Stimulated activated CD4-positive, alpha-beta T cell treated with anti-CD3 and anti-CD28 coated beads, TNF-alpha, amount 100 ng/mL, for 4 hours (primary cell): ENCODE results near the gene CADM1.

Source experiments
- DNase-seq, 3 experiments: peaks; one replicate each; pipeline ENCODE4 v3.0.0-alpha.2; 2020; ENCODE audit warnings: low read depth in 3 of 3

The CADM1 gene

DNA sequence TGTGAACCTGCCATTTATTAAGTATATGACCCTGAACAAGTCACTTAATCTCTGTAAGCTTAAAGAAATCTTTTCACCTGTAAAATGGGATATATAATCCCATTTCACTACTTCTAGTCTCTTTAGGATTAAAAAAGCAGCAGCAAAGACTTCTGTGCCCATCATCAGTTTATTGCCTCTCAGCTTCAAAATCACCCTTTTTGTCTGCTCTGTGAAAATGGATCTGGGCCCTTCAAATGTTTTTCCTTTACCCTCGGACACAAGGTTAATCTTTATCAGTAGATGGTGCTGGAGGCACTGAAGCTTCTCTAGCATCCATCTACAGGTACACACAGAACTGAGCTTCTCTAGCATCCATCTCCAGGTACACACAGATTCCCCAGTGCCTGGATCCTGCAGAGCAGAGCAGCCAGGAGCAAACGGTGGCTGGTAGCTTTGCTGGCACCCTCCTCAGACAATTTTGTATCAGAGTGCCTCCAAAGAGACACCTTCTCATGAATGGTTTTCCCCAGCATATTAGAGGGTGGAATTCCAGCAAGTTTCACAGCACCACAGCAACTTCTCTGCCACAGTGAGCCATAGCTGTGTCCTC is 56.8 kb downstream of the CADM1 start:
- DNase-seq, result no peak

DNA sequence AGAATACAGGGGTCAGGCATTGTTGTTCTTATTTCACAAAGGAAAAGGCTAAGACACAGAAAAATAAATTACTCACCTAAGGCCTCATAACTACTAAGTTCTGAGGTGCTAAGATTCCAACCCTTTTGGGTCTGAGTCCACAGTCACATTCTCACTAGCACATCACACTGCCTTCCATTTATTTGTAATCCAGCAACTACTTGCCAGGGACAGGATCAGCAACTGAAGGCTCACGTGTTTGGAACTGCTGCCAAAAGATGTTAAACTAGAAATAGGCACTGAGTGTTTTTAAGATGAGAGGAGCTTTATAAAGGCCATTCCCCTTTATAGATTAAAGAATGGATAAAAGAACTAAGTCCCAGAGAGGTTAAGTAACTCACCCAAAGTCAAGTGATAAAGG is 58.0 kb downstream of the CADM1 start:
- DNase-seq, result no peak

DNA sequence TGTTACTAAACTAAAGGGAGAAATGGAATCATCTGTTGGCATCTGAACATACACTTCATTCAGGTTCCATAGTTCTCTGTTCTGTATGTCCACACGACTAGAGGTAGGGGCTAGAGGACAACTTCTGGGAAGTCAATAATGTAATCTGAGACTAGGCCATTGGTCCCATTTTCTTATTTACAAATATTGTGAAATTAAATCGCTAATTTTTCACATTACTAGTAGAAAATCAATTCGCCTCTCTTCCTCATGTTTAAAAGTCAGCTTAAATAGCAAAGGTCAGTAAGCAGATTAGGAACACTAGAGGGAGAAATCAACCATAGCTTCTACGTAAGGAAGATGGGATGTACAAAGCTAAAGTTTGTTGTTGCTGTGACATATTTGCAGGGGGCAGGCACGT is 59.7 kb downstream of the CADM1 start:
- DNase-seq, result no peak

DNA sequence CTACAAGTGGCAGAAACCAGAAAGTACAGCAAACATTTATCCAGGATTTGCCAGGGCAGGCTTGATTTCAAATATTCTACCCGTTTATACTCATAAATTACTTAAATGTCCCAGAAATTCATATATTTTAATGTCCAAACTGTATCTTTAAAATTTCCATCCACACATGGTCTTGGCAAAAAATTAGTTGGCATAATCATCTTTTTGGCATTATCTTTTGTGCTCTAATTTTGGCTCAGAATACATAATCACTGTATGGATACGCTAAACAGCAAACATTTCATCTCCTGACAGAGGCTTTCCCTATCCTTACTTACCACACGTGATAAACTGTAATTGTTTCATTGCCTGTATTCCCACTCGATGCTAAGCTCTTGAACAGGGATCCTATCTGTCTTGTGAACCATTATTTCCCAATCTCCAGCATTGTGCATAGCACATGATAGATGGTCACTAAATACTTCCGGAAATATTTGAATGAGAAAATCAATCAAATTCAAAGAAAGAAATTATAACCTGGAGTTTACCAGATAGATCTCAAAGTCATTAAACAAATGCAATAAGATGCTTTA is 64.2 kb downstream of the CADM1 start:
- DNase-seq, result no peak

DNA sequence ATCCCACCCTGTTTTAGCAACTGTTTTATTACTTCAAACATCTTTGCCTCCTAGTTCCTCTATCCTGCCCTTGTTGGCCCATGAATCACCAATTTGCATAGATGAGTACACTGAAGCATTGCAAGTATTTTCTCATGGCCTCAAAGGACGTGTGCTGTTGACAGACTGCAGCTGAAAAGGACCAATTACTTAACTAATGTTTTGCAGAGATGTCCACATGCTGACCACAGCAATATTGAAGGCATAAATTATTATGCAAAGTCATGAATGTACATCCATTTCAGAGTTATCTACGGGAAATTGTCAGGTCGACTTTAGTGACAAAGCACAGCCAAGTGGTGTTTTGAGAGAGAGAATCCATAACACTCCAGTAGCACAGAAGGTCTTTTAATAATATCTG is 64.8 kb downstream of the CADM1 start:
- no peak for DNase-seq

DNA sequence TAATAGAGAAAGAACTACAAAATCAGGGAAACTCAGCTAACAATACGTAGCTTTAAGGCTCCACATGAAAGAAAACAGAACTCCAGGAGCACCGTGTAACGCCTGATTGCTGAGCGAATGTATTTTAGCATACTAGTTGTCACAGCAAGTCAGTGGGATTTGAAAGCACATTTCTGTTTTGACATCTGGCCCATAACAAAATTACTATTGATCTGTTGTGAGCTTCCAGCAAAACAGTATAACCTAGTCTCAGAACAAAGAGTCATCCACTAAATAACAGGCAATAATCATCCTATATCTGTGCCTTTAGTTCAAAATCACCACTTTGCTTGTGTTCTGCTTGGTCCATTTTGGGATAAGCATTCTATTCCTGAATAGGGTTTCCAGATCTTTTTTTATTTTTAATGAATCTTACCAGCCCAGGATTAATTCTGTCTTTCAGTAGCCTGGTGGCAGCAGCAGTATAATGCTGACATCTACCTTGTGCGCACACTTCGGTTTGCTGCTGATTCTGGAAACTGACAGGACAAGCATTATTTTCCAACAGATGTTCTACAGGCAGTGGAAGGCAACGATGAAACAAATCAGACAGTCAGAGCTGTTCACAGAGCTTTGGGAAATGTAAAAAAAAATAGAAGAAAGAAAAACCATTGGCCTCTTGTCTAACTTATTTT is 66.2 kb downstream of the CADM1 start:
- DNase-seq, result no peak

DNA sequence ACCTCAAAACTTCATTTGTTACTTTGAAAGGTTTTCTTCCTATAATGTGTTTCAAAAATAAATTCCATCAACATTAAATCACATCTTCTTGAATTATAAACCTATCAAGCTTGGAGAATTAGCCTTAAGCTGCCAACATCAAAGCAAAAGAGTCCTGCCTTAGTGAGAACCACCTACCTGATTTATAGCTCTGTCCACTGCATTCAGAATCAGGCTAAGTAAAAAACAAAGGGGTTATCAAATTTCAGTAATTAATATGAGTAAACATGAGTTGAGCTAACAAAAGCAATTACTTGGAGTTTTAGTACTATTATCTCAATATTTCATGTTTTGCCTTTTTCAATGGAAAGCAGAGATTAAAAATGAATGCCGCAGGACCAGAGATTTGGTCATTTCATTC is 73.9 kb downstream of the CADM1 start:
- no peak for DNase-seq

DNA sequence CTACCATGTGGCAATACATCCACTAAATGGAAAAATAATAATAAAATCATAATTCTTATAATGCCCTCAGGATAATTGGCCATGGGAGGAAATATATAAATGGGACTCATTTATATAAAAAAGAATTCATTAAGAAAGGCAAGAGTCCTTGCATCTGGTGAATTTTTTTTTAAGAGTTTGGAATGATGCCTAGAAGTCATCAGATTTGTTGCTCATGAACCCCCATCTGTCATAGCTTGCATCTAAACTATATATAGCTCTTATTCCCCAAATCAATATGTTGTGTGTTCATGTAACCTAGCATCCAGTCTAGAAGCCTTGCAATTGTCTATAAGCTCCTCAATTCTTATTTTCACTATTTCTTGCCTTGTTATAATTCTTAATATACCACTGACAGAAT is 75.9 kb downstream of the CADM1 start:
- DNase-seq, result no peak

DNA sequence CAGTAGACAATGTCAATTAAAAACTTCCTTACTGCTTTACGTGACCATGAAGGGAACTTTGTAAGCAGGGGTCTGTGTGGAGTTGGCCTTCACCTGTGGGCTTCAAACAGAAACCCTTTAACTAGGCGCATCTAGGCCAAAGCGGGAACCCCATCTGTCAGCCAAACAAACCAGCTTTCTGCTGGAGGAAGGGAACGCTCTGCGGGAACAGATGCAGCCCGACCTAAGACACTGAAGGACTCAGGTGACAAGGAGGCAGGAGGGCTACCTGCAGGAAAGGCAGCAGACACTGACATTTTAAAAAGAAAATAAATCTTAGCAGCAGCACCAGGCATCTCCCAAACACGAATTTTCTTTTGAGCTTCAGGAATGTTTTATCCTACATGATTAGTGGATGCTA is 78.4 kb downstream of the CADM1 start:
- DNase-seq, result no peak

DNA sequence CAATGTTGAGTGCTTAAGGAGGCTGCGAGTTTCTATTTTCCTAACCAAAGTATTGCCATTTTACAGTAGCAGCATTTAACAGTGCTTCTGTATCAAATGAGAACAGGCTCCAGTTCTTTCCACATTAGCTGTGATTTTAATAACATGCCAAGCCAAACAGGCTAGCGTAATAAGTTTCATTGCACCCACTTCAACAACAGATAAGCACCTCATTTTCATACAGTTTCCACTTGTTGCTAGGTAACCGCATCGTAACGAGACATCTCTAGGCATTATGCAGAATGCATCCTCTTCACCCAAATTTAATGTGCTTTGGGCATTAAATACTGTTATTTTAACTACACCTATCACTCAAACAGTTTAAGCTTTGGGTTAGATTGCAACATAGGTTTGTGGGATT is 79.0 kb downstream of the CADM1 start:
- DNase-seq, result no peak

DNA sequence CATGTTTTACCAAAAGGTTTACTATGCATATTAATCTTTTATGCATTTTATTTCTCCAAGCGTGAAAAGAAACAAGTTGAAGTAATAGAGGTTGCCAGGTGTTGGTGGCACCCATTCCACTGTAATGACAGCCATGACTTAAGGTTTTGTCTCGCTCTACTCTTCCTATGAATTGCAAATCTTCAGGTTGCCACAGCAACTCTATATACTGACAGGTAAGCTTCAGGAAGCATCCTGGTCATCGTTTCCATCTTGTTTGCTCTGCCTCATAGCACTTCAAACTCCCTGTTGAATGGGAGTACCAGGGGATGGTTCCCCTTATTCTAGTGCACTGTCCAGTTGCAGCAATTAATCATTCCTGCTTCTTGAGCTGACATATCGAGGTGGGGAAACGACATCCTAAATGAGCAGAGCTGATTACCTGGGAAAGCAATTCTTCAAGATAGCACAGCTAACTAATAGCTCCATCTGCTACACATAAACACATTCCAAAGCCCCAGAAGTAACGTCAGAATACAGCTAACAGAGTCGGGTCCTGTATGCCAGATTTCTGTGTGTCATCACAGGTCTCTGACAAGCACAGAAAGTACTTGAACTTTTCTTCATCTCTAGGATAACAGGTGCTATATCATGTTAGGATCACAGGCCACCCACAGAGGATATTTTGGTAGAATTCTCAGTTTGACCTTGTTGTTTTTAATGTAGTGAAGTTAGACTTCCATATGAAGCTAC is 80.3 kb downstream of the CADM1 start:
- DNase-seq, result no peak

DNA sequence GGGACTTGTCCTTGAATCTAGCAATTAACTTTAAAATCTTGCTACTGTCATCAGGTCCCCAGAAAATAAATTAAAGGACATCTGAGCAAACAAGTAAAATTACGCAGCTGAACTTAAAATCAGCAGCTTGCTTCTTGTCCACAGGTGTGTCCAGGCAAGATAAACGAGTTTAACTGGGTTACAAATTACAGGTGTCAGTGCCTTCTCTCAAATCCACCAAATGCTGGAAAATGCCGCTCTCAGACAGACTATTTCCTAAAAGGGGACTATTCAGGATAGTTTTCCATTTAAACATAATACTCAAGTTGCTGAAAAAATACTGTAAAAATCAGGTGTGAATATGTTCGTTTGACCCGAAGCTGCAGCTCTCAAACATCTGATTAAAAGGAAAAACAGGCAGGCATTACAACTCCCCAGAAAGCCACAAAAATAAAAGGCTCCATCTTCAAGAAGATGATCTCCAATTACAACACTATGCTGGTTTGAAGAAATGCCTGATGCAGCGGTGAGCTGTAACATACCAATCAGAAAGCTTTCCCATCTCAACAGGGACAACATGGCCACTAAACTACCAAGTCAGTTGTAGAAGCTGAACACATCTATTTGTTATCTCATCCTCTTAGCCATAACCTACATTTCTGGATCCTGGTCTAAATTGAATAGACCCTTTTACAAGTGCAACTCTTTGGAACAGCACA is 82.1 kb downstream of the CADM1 start:
- DNase-seq, result no peak

DNA sequence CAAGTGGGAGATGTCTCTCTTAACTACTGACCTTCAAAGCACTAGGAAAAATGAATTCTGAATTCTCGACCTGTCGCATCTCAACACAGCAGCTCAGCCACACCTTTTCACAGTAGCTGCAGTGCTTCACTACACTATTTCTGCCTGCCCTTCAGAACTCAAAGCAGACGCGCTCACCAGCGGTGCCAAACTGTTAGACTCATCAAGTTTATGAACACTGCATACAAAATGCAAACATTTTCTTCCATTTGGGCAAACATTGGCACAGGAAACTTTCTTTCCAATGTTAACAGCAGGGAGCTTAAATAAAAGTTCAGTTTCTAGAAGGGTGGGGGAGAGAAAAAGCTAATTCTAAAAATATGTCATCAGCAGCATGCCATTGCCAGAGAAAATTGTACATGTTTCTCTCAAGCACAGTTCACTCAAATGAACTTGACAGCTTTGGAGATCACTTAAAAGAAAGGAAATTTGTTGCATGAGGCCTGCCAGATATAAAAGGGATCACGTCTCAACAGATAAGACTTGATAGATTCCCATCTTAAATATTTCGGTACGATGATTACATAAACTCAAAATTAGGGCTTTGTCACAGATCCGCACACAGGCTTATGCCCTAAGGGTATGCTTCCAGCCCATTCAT is 82.7 kb downstream of the CADM1 start:
- no peak for DNase-seq

DNA sequence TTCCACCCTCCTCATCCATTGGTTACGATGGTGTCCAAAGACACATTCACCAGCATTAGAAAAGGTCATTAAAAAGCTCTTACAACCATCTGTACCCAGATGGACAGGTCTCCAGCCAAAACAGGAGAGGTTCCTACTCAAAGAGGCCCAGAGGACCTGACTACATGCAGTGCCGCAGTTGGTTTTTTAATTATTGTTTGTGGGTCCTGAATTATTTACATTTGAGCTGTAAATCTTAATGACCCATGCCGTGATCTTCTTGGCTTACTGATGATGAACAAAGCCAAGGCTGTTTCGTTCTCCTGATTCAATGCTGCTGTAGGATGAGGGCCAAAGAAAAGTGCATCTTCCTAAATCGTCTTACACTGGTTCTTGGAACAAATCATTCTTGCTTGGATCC is 83.7 kb downstream of the CADM1 start:
- no peak for DNase-seq

DNA sequence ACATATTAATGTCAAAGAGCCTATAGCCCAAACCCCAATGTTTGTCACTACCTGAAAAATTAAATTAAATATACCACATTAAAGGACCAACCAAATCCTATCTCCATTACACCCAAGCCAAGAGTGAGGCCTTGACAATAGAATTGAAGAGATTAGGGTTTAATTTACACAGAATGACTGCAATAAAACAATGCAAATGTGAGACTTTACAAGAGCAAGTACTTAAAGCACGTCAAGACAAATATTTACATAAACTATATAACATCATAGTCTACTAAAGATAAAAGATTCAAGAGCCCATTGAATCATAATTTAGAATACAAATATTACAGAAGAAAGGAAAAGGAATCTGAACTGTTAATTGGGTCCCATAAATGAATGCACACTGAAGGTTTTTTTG is 85.6 kb downstream of the CADM1 start:
- DNase-seq, result no peak

DNA sequence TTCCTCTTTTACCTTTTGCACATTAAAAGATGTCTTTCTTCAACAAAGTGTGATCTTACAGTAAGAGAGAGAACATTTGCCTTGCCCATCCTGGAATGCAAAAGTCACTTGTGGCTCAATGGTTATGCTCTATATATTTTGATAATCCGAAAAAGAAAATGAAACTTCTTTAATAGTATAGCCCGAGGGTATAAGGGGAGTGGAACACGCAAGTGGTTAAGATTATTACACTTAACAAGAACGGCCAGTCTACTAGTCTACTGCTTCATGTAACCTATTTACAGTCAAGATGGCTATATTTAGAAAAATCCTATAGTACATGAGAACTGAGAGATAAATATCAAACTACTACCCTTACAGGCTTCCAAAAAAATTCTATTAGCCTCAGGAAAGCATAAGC is 86.1 kb downstream of the CADM1 start:
- DNase-seq, result no peak

DNA sequence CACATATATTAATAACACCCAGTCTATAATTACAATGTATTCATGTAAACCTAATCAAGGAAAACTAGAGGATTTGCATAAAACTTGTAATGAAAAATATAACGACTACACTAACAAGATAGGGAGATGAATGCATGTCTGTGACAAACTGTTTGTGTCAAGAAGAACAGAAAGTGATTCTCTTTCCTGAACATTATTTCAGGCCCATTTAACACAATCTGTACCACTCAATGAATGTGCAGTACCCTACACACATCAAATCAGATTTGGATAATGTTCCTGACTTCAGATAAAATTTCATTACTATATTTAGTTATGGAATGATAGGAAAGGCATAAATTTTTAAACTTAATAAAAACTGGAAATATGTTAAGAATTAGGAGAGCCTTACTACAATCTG is 93.1 kb downstream of the CADM1 start:
- DNase-seq, result no peak

DNA sequence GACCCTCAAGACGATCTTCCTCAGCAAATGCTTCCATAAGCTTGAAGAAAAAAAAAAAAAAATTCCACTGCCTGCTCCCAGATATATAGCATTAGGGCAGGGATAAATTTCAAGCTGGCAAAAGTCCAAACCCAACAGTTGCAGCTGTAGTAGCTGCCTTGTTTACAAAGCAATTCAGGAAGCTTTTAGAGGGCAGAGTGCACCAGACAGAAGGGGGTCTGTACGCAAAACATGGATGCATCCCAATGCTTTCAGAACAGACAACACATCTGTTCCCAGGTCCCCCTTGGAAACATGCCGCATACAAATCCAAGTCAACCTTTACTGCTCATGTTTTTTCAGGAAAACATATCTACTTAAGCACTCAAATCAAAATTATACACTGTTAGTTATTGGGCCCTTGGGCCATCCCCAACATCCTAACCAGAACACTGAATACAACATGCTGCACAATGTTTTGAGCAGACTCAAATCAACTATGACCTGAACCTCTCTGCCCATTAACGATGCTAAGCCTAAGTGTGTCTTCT is 94.5 kb downstream of the CADM1 start:
- no peak for DNase-seq

DNA sequence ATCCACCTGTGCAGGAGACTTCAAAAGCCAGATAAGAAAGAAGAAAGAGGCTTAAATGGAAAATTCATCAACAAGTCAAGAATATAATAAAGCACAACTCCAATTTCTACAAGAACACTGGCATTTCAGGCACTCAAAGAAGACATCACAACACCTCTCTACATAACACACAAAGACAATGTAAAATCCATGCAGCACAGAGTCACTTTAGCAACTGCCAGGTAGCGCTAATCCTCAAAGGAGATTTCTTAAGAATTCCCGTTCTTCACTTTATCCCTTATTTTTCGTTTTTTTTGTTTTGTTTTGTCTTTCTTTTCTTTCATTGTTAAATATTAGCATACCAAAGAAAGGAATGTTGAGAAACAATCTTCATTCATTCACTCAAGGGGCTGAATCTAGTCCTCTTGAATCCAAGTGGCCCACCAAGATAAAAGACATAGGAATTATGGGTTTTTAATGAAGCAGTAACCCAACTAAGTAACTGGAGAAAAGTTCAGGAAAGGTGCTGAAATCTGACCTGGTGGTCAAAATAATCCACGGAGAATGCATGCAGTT is 95.0 kb downstream of the CADM1 start:
- DNase-seq, result no peak

DNA sequence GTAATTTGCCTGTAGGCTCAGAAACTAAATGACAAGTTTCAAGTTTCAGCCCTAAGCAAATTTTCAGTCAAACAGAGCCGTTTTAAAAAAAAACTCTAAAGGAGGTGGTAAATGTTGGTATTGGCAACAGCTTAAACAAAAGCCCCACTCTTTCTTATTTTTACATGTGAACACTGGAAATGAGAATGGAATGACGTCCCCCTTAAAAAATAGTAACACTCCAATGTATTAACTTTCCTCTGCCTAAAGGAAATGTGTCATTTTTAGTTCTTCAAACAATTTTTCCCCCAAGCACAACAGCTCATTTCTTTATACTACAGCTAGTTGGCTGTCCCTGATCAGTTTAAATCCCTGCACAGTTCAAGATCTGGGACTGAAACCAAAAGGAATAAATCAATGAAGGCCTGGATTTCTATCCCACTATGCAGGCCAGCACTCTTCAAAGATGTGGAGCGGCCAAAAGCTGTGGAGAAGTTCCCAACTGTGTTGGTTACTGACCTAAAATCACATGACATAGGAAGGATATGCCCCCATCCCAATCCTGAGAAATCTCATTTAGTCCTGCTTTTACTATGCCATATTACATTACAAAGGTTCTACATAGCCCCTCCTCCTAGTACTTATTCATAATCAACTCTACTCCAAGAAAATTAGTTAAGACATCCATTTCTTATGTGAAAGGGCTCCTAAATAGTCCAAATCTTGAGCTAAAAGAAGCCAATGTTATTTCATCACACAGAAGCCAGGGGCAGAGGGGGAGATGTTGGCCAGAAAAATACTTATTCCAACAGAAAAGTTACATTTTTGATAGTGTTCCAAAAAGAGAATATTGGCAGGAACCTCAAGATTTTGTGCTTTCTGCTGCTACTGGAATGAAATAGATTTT is 95.9 kb downstream of the CADM1 start:
- DNase-seq, result no peak
